DMS 273 (cell line): ENCODE results near the gene ZMYM4.

Experiments
- DNase-seq: peaks from one replicate; lab custom pipeline; 2025; ENCODE audit not compliant: unreplicated experiment; lab: John Stamatoyannopoulos, UW

Gene ZMYM4

DNA sequence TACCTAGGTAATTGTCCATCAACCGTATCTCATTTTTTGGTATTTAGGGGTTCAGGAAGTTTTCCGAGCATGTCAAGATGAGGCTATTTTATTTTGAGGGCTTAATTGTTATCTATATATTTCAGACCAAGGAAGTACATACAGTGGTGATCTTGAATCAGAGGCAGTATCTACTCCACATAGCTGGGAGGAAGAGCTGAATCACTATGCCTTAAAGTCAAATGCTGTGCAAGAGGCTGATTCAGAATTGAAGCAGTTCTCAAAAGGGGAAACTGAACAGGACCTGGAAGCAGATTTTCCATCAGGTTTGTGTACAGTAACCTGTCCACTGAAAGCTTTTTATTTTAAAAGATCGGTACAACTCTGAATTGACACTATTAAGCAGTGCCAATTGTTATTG, 130.2 kb downstream of the ZMYM4 start:
- no peak for DNase-seq

DNA sequence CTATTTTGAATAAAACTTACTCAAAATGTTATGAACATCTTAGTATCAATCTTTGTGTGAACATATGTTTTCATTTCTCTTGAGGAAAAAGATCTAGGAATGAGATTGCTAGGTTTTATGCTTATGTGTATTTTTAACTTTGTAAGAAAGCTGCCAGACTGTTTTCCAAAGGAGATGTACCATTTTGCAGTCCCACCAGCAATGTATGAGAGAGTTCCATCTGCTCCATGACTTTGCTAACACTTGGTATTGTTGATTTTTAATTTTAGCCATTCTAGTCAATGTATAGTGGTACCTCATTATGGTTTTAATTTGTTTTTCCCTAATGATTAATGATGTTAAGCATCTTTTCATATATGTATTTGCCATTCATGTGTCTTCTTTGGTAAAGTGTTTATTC, 132.5 kb downstream of the ZMYM4 start:
- DNase-seq = no peak

DNA sequence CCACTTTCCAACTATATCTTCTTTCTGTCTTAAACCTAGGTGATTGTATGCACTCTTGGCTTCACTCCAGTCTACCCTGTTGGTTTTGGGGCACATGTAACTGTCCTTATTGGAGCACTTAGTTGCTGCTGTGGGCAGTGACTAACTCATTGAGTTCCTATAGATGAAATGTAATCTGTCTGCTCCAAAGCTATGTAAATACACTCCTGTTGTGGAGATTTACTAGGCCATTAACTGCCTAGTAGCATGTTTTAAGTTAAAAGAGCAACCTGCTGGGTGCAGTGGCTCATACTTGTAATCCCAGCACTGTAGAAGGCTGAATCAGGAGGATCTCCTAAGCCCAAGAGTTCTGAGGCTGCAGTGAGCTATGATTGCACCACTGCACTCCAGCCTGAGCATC, 137.6 kb downstream of the ZMYM4 start:
- no peak for DNase-seq

DNA sequence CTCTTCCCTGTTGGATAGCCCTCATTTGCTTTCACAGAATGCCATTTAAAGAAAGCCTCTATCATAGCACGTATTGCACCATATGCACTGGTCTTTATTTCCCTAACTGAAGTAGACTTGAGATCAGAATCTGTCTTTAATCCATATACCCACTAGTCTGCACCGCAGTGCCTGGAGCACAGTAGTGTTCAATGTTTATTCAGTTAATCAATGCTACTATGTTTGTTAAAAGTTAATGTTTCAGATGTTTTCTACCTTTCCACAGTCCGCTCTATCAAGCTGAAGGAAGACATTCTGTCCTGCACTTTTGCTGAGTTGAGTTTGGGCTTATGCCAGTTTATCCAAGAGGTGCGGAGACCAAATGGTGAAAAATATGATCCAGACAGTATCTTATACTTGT, 139.2 kb downstream of the ZMYM4 start:
- no peak for DNase-seq

- no peak for DNase-seq
Observed at GRCh38 chr1:35408925-35409324, 140.4 kb downstream of the ZMYM4 start.

DNA sequence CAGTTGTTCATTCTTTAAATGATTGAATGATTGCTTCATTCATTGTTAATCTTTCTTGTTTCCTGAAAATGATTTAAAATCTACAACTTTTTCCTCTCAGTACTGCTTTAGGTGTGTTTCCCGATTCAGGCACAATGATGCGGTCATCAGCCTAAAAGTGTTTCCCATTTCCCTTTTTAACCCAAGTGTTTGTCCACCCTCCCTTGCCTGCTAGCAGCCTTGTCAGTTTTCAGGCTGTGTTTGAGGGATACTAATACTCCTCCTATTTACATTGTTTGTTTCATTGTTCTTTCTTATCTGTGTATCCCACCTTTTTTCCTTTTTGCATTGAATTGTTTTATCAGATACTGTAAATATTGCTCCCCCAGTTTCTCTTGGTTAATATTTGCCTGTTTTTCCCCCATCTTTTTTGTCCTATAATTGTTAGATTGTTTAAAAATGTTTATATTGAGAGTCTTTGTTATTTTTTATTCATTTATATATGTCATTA, 157.6 kb downstream of the ZMYM4 start:
- no peak for DNase-seq

DNA sequence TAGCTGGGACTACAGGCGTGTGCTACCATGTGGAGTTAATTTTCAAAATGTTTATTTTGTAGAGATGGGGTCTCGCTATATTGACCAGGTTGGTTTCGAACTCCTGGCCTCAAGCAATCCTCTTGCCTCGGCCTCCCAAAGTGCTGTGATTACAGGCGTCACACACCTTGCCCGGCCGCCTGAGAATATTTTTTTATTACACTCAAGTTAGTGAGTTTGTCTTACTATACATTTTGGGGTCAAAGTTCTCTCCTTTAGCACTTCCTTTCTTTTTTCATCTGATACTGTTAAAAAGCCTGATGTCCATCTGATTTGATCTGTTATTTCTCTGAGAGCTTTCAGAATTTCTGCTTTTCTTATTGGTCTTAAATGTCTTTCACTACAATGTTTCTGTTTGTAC, 159.9 kb downstream of the ZMYM4 start:
- no peak for DNase-seq

- DNase-seq = no peak
Observed at GRCh38 chr1:35430762-35431161, 162.3 kb downstream of the ZMYM4 start.

GRCh38 chr1:35431173-35431599, 162.7 kb downstream of the ZMYM4 start:
- no peak for DNase-seq

DNA sequence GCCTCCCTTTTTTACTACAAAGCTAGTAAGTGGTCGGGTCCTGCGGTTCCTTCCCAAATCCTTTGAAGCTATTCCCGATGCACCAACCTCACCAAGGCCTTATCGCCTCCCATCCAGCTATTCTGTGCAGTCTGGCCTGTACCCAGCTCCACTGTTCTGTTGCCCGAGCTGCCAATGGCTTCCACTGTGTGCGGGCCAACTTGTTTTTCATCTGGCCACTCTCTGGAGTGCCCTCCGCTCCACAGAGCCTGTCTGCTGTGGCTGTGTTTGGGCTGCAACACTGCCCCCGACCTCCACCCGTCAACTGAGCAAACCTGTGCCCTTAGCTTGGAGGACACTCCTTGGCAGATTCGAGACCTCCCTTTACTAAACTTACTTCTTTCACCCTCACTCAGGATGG, 163.7 kb downstream of the ZMYM4 start:
- no peak for DNase-seq

DNA sequence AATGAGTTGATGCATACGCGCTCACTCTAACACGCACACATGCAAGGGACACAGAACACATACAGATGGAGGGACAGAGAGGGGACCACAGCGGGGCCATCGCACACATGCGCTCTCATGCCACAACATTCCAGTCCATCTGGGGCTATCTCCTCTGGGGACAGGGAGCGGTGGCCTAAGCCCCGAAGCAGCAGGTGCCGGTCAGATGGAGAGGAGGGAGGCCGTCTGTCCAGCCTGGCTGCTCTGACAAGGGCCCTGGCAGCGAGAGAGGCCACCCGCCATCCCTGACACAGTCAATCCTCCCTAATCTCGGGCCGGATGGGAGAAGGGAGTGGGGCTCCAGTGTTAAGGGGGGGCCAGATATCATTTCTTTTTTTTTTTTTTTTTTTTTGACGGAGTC, 165.2 kb downstream of the ZMYM4 start:
- DNase-seq = no peak

DNA sequence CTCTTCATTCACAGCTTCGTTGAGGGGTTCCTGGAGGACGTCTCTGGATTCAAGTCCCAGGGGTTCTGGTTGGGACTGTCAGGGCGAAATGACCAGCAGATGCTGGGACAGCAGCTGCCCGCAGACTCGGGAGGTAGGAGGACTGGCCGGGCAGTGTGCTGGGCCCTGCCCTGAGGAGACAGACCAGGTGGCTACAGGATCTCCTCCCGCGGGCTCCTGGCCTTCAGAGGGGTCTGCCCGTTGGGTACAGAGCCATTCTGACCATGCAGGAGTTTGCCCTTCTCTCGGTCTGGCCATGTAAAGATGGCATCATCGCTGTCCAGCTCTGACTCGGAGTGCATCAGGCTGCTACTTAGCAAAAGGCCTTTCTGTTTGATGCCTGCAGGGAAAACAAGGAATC, 166.2 kb downstream of the ZMYM4 start:
- DNase-seq = no peak

DNA sequence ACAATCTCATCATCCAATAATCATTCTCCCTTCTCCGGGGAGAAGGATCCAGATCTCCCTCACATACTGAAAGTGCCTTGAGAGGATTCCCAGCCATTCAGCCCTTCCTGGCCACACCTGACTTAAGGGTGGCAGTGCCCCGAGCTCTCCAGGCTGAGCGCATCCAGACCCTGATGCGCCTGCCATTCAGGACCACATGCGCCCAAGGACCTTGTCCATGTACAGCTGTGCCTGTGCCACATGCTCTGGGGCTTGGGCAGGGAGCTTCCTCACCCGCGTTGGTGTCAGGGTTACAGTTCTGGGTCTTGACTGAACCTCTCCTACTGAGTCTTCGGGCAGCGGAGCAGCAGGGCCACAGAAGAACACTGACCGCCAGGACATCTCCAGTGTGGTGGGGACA, 167.6 kb downstream of the ZMYM4 start:
- DNase-seq = no peak

- DNase-seq = no peak
Observed at GRCh38 chr1:35437200-35437599, 168.7 kb downstream of the ZMYM4 start.

- no peak for DNase-seq
Observed at GRCh38 chr1:35439626-35440025, 171.1 kb downstream of the ZMYM4 start.

GRCh38 chr1:35441926-35442579, 173.5 kb downstream of the ZMYM4 start:
- no peak for DNase-seq

GRCh38 chr1:35442734-35443133, 174.2 kb downstream of the ZMYM4 start:
- no peak for DNase-seq

DNA sequence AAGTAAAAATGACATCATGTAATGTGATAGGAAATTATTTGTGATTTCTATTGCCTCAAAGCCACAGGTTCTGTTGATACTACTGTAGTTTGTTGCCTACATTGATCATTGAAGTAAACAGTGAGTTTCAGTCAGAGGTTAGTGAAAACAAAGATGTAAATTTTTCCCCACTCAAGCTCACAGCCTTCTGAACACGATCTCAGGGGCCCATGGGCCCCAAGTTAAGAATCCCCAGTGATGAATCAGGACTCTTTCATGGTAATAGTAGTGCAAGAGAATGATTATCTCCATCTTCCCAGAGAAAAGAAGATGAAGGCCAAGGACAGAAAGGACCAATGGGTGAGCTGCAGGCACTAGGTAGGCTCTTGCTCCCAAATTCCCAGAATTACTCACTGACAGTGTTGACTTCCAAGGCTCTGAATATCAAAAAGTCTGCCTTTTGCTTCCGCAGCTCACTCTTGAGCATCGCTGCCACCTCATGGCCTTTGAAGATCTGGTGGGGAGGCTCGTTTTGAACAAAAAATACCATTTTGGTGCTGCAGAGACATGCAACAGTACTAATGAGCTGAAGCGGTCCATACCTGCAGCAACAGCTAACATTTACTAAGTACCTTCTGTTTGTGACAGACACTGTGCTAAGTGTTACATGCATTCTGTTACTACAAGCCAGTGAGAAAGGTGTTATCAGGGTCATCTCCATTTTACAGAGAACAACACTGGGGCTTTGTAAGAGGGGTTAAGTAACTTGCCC, 175.4 kb downstream of the ZMYM4 start:
- peak; percentile 32 for DNase-seq

GRCh38 chr1:35444519-35444774, 175.9 kb downstream of the ZMYM4 start:
- DNase-seq = no peak

DNA sequence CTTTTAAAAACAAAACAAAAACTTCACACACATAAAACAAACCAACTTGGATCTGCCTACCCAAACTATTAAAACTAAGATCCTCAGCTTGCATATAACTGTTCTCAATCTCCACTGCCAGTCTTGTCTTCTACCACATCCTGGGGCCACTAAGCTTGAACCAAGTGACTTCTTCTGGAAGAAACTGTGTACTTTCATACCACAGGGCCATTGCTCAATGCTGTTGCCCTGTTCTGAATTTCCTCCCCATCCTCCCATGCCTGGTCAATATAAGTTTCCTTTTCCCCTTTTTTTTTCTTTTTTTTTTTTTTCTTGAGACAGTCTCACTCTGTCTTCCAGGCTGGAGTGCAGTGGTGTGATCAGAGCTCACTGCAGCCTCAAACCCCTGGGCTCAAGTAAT, 178.8 kb downstream of the ZMYM4 start:
- DNase-seq = no peak

DNA sequence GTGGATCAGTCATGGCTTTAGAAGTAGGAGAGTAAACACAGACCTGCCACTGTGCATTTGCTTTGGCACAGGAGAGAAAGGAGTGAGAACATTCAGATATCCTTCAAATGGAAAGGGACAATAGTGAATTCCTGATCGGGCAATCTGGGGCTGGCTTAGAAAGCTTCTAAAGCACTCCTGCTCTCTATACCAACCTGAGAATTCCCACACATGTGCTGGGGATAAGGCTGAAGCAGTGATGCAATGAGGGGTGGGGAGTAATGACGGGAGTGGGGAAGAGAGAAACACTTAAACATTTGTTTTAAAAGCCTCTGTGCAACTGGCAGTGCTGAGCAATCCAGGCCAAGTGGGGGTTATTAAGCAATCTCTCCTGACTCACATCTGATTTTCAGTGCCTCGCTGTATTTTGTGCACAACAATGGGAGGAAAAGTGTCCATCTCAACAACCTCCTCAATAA, 179.9 kb downstream of the ZMYM4 start:
- DNase-seq = no peak

- no peak for DNase-seq
Observed at GRCh38 chr1:35449334-35450008, 181.0 kb downstream of the ZMYM4 start.
